Measurements from ENCODE around the gene RHOBTB3.
"Not testable (repeated sequence)": the region's sequence is repeated elsewhere in the genome, so short reads cannot be mapped to it uniquely, and the experiment has no call there.

Gene RHOBTB3

DNA sequence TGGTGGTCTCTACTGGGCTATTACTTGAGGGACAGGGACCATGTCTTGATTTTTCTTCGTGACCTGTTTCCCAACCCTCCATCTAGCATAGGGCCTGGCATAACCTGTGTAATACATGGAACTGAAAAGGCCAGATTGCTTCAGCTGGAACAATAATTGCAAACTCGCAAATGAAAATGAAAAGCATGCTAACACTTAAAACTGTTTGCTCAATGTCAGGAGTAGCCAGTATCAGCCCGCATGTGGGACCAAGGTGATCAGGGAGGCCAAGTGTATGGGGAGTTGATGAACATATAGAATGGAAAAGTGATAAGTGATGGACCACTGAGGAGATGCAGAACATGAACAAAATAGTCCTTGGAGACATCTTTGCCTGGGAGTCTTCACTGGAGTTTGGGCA, 66.2 kb downstream of the RHOBTB3 start:
- DNase-seq (ENCODE audit: insufficient read length, low spot score) = no peak
- no peak for FAIRE-seq

- no peak for FAIRE-seq
- DNase-seq (ENCODE audit: insufficient read length, low spot score) = no peak
These were observed 66.9 kb downstream of the RHOBTB3 start for GRCh38 chr5:95798048-95798447.

GRCh38 chr5:95798545-95798944, 67.4 kb downstream of the RHOBTB3 start:
- DNase-seq (ENCODE audit: insufficient read length, low spot score) = no peak
- no peak for FAIRE-seq

GRCh38 chr5:95799191-95799835, 68.2 kb downstream of the RHOBTB3 start:
- FAIRE-seq (no peak), DNase-seq (ENCODE audit: insufficient read length, low spot score) (no peak)

- FAIRE-seq (no peak), DNase-seq (ENCODE audit: insufficient read length, low spot score) (no peak)
These were observed 69.4 kb downstream of the RHOBTB3 start for GRCh38 chr5:95800553-95800952.

DNA sequence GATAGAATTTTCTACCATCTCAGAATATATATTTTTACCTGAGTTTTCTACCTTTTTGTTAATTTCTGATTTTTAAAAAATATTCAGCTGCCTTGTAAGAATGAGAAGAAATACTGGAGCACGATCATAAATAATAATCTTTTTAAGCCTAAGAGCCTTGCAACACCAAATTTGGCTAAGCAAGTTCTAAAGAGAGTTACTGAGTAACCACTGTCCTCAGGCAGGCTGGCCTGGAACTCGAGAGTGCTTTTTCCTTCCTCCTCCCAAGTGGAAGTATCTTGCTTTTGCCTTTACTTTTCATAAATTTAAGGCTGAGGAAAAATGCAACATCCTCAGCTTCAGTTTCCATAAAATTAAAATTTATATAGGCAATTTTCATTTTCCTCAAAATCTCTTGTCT, 70.4 kb downstream of the RHOBTB3 start:
- no peak for DNase-seq (ENCODE audit: insufficient read length, low spot score)
- FAIRE-seq = no peak

- DNase-seq (ENCODE audit: insufficient read length, low spot score) (no peak), FAIRE-seq (no peak)
These were observed 70.8 kb downstream of the RHOBTB3 start for GRCh38 chr5:95801961-95802360.

DNA sequence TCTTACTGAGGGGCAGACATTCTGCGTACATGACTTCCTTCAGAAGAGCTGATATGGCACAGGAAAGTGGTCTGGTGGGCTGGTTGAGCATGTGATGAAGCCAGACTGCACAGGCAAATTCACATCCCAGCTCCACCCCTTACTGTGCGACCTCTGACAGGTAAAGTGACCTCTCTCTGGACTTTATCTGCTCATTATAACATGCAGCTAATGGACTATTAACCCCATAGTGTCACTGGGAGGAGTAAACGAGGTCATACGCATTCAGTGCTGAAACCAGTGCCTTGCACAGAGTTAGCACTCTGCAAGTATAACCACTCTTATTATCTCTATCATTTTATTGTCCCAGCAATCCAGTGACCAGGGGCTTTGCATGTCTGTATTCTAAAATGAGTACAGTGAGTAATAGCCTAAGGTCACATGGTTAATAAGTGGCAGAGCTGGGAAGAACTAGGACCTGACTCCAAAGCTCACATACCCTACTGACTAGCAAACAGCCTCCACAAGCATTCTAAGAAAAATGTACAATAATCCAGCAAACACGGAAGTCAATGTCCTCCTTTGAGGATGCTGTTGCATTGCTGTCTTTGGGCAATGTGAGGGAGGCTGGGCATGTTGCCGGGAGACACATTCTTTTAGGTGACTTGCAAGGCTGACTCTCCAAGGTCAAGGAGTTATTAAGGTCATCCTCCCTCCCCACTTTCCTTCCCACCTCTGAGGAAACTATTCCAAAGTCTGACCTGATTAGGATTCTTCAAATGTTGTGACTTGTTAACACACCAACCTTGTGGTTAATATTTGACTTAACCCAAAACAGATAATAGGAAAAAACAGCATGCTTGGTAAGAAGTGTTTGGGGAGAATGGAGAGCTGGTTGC, 72.4 kb downstream of the RHOBTB3 start:
- FAIRE-seq (no peak), DNase-seq (ENCODE audit: insufficient read length, low spot score) (no peak)

GRCh38 chr5:95804736-95805539, 73.8 kb downstream of the RHOBTB3 start:
- FAIRE-seq (no peak), DNase-seq (ENCODE audit: insufficient read length, low spot score) (no peak)

DNA sequence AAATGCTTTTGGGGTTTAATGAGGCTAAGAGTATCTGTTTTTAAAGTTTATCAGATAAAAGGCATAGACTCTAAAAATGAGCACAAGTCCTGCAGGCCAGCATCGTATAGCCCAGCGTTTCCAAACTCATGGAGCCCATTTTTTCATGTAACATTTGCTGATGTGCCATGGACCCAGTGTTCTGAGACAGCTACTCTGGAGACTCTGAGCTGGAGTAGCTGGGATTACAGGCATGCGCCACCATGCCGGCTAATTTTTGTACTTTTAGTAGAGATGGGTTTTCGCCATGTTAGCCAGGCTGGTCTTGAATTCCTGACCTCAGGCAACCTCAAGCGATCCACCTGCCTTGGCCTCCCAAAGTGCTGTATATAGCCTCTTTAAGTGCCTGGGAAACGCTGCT, 75.6 kb downstream of the RHOBTB3 start:
- DNase-seq (ENCODE audit: insufficient read length, low spot score) = no peak
- FAIRE-seq = no peak

DNA sequence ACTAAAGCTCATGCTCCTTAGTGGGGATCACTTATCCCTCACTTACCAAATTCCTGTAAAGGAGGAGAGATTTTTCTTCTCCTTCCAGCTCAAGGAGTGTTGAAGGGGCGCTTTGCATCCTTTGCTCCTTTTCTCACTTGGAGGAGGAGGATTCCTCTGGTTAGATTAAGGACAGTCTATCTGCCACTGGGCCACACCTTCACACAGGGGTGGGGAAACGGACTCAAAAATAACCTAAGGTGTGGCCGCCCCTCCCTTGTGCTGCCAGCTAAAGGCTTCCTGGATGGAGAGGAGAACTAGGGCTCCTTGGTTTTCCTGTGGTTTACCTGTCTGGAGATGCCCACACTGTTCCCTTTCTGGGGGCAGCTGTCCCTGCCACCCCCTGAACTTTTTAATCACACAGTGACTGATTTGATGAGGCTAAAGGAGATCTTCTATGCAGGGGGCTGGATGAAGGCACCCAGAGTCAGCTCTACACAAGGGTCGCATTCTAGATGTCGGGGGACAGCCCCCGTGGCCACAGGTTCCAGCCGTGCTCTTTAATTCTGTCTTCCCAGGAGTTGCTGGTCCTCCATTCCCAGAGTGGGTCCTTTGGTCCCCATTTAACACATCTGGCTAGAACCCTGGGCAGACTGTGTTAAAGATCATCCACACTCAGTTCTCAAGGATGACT, 77.0 kb downstream of the RHOBTB3 start:
- FAIRE-seq (no peak), DNase-seq (ENCODE audit: insufficient read length, low spot score) (no peak)

- no peak for DNase-seq (ENCODE audit: insufficient read length, low spot score)
- FAIRE-seq = no peak
These were observed 77.7 kb downstream of the RHOBTB3 start for GRCh38 chr5:95808686-95809413.

DNA sequence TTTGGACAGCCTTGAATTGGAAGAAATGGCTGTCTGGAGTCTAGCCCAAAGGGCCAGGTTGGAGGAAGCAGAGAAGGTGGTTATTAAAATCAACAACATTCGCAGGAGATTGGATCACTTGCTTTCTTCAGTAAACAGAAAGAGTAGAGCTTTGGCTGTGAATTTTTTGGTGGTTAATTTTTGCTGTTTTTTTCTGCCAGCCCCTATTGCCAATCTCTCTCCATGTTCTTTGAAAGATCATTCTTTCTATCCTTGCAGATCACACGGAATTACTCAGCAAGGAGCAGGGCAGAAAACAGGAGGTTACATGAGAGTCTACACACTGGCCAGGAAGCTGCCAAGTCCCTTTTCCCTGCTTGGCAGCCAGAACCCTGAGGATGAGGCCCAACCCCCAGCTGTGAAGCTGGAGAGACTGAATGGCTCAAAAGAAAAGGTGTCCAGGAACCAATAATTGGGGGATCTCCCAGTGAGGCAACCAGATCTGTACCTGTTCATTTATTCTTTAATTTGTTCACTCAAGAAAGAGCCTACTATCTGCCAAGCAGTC, 78.4 kb downstream of the RHOBTB3 start:
- DNase-seq (ENCODE audit: insufficient read length, low spot score) = no peak
- no peak for FAIRE-seq

DNA sequence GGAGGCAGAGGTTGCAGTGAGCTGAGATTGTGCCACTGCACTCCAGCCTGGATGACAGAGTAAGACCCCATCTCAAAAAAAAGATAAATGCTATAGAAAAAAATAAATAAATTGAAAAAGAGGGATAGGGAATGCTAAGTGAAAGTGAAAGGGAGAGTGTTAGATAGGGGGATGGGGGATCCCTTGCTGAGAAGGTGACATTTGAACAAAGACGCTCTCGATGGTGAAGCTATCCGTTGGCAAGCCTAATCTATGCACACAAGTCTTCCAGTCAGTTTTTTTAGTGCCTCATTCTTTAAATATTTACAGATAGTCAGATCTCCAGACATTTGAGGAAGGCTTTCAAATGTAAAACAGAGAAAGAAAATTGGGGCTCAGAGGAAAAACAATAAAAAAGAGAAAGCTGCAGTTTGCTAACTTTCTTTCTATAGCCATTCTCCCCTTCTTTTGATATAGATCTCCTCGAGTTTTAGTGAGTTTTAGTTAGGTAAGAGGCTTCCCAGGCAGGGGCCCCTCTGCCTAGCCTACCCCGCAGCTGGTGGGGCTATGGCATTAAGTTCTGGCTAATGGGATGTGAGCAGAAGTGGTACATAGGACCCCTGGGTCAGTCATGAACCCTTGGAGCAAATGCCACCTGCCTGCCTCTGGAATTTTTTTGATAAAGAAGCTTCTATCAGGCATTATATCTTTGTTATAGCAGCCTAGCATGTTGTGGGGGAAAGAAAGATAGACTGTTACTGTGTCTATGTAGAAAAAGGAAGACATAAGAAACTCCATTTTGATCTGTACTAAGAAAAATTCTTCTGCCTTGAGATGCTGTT, 79.4 kb downstream of the RHOBTB3 start:
- no peak for FAIRE-seq
- no peak for DNase-seq (ENCODE audit: insufficient read length, low spot score)

DNA sequence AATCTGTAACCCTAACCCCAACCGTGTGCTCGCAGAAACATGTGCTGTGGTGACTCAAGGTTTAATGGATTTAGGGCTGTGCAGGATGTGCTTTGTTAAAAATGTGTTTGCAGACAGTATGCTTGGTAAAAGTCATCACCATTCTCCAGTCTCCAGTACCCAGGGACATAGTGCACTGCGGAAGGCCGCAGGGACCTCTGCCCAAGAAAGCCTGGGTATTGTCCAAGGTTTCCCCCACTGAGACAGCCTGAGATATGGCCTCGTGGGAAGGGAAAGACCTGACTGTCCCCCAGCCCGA, 79.9 kb downstream of the RHOBTB3 start:
- not testable (repeated sequence) for DNase-seq (ENCODE audit: insufficient read length, low spot score); FAIRE-seq

- not testable (repeated sequence) for DNase-seq (ENCODE audit: insufficient read length, low spot score); FAIRE-seq
These were observed 80.4 kb downstream of the RHOBTB3 start for GRCh38 chr5:95811461-95812073.

DNA sequence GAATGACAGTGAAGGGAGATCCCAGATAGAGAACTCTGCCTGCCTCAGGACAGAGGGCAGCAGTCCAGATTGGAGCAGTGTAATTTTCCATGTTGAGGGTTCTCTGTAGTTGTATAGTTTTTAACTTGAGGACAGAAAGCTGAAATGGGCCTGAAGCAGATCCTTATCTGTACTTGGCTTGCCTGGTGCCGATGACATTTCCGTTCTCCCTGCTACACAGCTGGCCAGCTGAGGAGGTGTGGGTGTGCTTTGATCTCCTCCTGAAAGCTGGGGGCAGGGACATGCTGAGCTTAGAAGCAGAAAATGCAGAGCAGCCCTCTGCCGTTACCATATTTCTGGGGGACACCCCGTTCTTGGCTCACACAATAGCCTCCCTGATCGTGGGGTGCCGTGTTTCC, 80.9 kb downstream of the RHOBTB3 start:
- FAIRE-seq = no peak
- no peak for DNase-seq (ENCODE audit: insufficient read length, low spot score)

GRCh38 chr5:95813035-95813434, 81.9 kb downstream of the RHOBTB3 start:
- not testable (repeated sequence) for DNase-seq (ENCODE audit: insufficient read length, low spot score); FAIRE-seq

Measured in HTR-8/SVneo (cell line).